GM12878 (cell line): ENCODE results near the gene DHX32. TPM values are rescaled to one million over a fixed set of nuclear protein-coding genes. Genes with fewer than 3 reads are reported as not detected.
"Not testable (repeated sequence)": the region's sequence is repeated elsewhere in the genome, so short reads cannot be mapped to it uniquely, and the experiment has no call there.

Experiments used
- ATAC-seq: fragments of 200-7000 bp; cut with Tn5 transposase; 3 replicates; pipeline ENCODE4 v1.9.1; 2020; ENCODE audit warnings: mild to moderate bottlenecking, moderate library complexity
- BruUV-seq: library from RNA; stranded (reverse); fragments of 400-500 nt; replicated peaks from 2 replicates; lab custom pipeline; 2021; lab: Mats Ljungman, UMichigan
- CTCF ChIA-PET: fragments of 300-600 bp; sonication (Branson Sonifier 250); formaldehyde crosslinking; extraction: SDS; loops from one replicate; lab custom pipeline; 2021; ENCODE audit warnings: inconsistent platforms; lab: Yijun Ruan, JAX
- POLR2A ChIA-PET: fragments of 350-600 bp; formaldehyde crosslinking; extraction: SDS; loops from one replicate; lab custom pipeline; 2021; ENCODE audit warnings: inconsistent platforms; lab: Charles Lee
- RAD21 ChIA-PET: fragments of 300-600 bp; sonication (Branson Sonifier 250); formaldehyde crosslinking; loops from one replicate; lab custom pipeline; 2023; ENCODE audit warnings: antibody characterized with exemption; ENCODE audit not compliant: unreplicated experiment; lab: Charles Lee
- SMC1A ChIA-PET: fragments of 300-600 bp; sonication (Branson Sonifier 250); formaldehyde crosslinking; loops from one replicate; lab custom pipeline; 2023; ENCODE audit not compliant: unreplicated experiment, uncharacterized antibody; lab: Charles Lee
- DNase-seq: peaks from one replicate; pipeline ENCODE4 v3.0.0-alpha.2; 2011; ENCODE audit warnings: low read depth, low spot score
- FAIRE-seq: peaks from 3 replicates; lab custom pipeline; 2011; peaks lifted over from hg19 to GRCh38; lab: Jason Lieb, UNC
- H2AFZ ChIP-seq: 2 replicates; pipeline ENCODE4 v1.6.0; 2011; ENCODE audit warnings: low read depth, low read length, control low read depth; ENCODE audit not compliant: control insufficient read depth
- H3K27ac ChIP-seq: 2 replicates; pipeline ENCODE4 v1.5.1; 2011; ENCODE audit warnings: control low read depth; ENCODE audit not compliant: control insufficient read depth, insufficient read depth
- H3K27me3 ChIP-seq, 2 experiments: replicated peaks in 1 of 2; 2 replicates each; pipeline versions ENCODE4 v1.6.0 to v1.6.1; 2011; ENCODE audit warnings: low read length in 1 of 2; ENCODE audit not compliant: control insufficient read depth in 2 of 2, insufficient read depth in 2 of 2
- H3K36me3 ChIP-seq, 2 experiments: 2 replicates each; pipeline ENCODE4 v1.5.1; 2011; ENCODE audit warnings: low read length in 1 of 2; ENCODE audit not compliant: control insufficient read depth in 2 of 2, insufficient read depth in 2 of 2
- H3K4me1 ChIP-seq: 2 replicates; pipeline ENCODE4 v1.6.1; 2011; ENCODE audit warnings: mild to moderate bottlenecking, low read length, moderate library complexity, mixed read lengths; ENCODE audit not compliant: control insufficient read depth, insufficient read depth
- H3K4me2 ChIP-seq: 2 replicates; pipeline ENCODE4 v1.6.0; 2011; ENCODE audit warnings: control low read depth; ENCODE audit not compliant: control insufficient read depth, insufficient read depth
- H3K4me3 ChIP-seq: fragments of 200-600 bp; sonication (generic); 2 replicates; pipeline ENCODE4 v1.5.1; 2016
- H3K79me2 ChIP-seq: 2 replicates; pipeline ENCODE4 v1.6.0; 2011; ENCODE audit warnings: low read length; ENCODE audit not compliant: control insufficient read depth, insufficient read depth
- H3K9ac ChIP-seq: 2 replicates; pipeline ENCODE4 v1.8.0; 2011; ENCODE audit warnings: low read length, control low read depth, mixed read lengths; ENCODE audit not compliant: control insufficient read depth, insufficient read depth
- H3K9me3 ChIP-seq: replicated peaks from 3 replicates; pipeline ENCODE4 v1.5.1; 2011; ENCODE audit warnings: mild to moderate bottlenecking, low read length; ENCODE audit not compliant: control insufficient read depth, insufficient read depth
- H4K20me1 ChIP-seq: 2 replicates; pipeline ENCODE4 v1.6.0; 2011; ENCODE audit not compliant: control insufficient read depth, insufficient read depth
- IKZF1 ChIP-seq: fragments of 450-650 bp; conservative IDR thresholded peaks from 2 replicates; pipeline ENCODE4 v1.6.1; 2017; ENCODE audit warnings: antibody characterized with exemption, mild to moderate bottlenecking
- IRF3 ChIP-seq: fragments of 450-650 bp; IDR thresholded peaks from 2 replicates; pipeline ENCODE4 v1.6.1; 2014; ENCODE audit warnings: mild to moderate bottlenecking
- NBN ChIP-seq: fragments of 450-650 bp; IDR thresholded peaks from 2 replicates; pipeline ENCODE4 v1.6.1; 2016
- NFIC ChIP-seq: IDR thresholded peaks from 2 replicates; pipeline ENCODE4 v1.6.1; 2012; ENCODE audit warnings: low read depth, mild to moderate bottlenecking, inconsistent platforms, low read length, moderate library complexity
- NR2C2 ChIP-seq: IDR thresholded peaks from 2 replicates; pipeline ENCODE4 v1.6.1; 2011; ENCODE audit warnings: borderline replicate concordance, low read depth; ENCODE audit not compliant: control insufficient read depth, insufficient read length
- SMC3 ChIP-seq: IDR thresholded peaks from 2 replicates; pipeline ENCODE4 v1.6.1; 2011; ENCODE audit warnings: low read length, improper control_type of control experiment, borderline replicate concordance
- TBL1XR1 ChIP-seq: IDR thresholded peaks from 2 replicates; pipeline ENCODE4 v1.6.1; 2012; ENCODE audit warnings: low read depth, low read length, improper control_type of control experiment
- ZBED1 ChIP-seq: IDR thresholded peaks from 2 replicates; pipeline ENCODE4 v1.6.1; 2016; ENCODE audit warnings: borderline replicate concordance
- ZBTB4 ChIP-seq: fragments of 450-650 bp; formaldehyde crosslinking; IDR thresholded peaks from 2 replicates; pipeline ENCODE4 v1.4.0; 2022; ENCODE audit warnings: mild to moderate bottlenecking, moderate library complexity
- ZNF384 ChIP-seq: IDR thresholded peaks from 2 replicates; pipeline ENCODE4 v1.6.1; 2012; ENCODE audit warnings: low read depth, mild to moderate bottlenecking, low read length, improper control_type of control experiment, borderline replicate concordance
- WGBS: methylation state at CpG from one replicate; pipeline ENCODE4 v1.1.6; 2016; ENCODE audit warnings: low lambda C conversion rate; ENCODE audit not compliant: insufficient replicate concordance, insufficient coverage; ENCODE audit errors: missing lambda C conversion rate; 5-methylcytosine and 5-hydroxymethylcytosine counted together
- in situ Hi-C: fragments of 300-500 bp; cut with MboI; formaldehyde crosslinking; loops from 9 replicates; pipeline ENCODE4 v1.14.3; 2018; ENCODE audit warnings: mixed read lengths
- intact Hi-C: fragments of 100-400 bp; cut with micrococcal nuclease; formaldehyde crosslinking; loops from one replicate; pipeline ENCODE4 v1.14.2; 2022; ENCODE audit not compliant: unreplicated experiment
- polyA plus RNA-seq, 11 experiments: library from polyadenylated mRNA; depleted of rRNA in 4 of 11; unstranded in 6 of 11; stranded (reverse) in 5 of 11; fragments of >200 nt; fragmentation: Nextera tagmentation in 4 of 11; fragmentation: Illumina TruSeq in 1 of 11; extraction: Ambion mirVana in 4 of 11; extraction: Trizol in 1 of 11; gene quantifications; 1 replicate in 1 of 11; 2 replicates in 10 of 11; pipeline versions ENCODE4 v1.2.1 to v1.2.3, GENCODE V29; 2011 to 2016; ENCODE audit warnings: inconsistent platforms in 2 of 11, missing spikeins in 2 of 11, low read depth in 1 of 11
- total RNA-seq, 4 experiments: library from RNA; depleted of rRNA in 3 of 4; stranded (reverse); fragments of >200 nt in 3 of 4; fragmentation: Illumina TruSeq in 1 of 4; extraction: Trizol in 1 of 4; gene quantifications; 2 replicates each; pipeline versions ENCODE4 v1.2.1 to v1.2.3, GENCODE V29; 2013 to 2021

Gene DHX32
- total and polyA plus RNA-seq, 10 of the 15 experiments (the other 5 are each of a cell fraction or from before 2014, with no cell fraction given) = 5.4 to 21.0 (median 16.0) TPM

GRCh38 chr10:125889441-125889840 is 8.3 kb upstream of the DHX32 start:
- H3K9ac ChIP-seq, FAIRE-seq, H2AFZ ChIP-seq, H3K79me2 ChIP-seq, H3K4me1 ChIP-seq, DNase-seq, H4K20me1 ChIP-seq, ATAC-seq, POLR2A ChIA-PET, H3K4me2 ChIP-seq, H3K4me3 ChIP-seq, in situ Hi-C loops, intact Hi-C loops, BruUV-seq, SMC1A ChIA-PET, RAD21 ChIA-PET, H3K9me3 ChIP-seq, H3K27me3 ChIP-seq, H3K27ac ChIP-seq, CTCF ChIA-PET, H3K36me3 ChIP-seq: not testable (repeated sequence)
- 68% methylated on average over 4 of the region's 4 CpGs for WGBS

- ChIA-PET POLR2A (no interaction called here), CTCF (no interaction called here), RAD21 (no interaction called here)
- intact Hi-C loops = no loop called here
- H3K4me2 ChIP-seq = no peak overlapping the region
- H4K20me1 ChIP-seq = no peaks in the 10 kb centered on the region
- no peak for FAIRE-seq
- H3K79me2 ChIP-seq = no peaks in the 10 kb centered on the region
- H2AFZ ChIP-seq = no peak overlapping the region
- no peaks in the 10 kb centered on the region; the same call in 2 of the 3 replicates for H3K9me3 ChIP-seq
- in situ Hi-C loops = no loop called here
- no peak for DNase-seq
- no peak for TF ChIP-seq ZNF384
- no peak for TF ChIP-seq IRF3
- no peak for TF ChIP-seq TBL1XR1
- TF ChIP-seq NBN = no peak
- TF ChIP-seq NFIC = no peak
- no peak for TF ChIP-seq ZBED1
- TF ChIP-seq SMC3 = no peak
- no peak for TF ChIP-seq IKZF1
- TF ChIP-seq NR2C2 = no peak
- no peak for TF ChIP-seq ZBTB4 (CRISPR knock-in tag)
- TF ChIP-seq, all 136 proteins: peak for 0
- H3K4me3 ChIP-seq = no peak overlapping the region
- no peaks in the 10 kb centered on the region for H3K36me3 ChIP-seq
- no peak for ATAC-seq
- SMC1A ChIA-PET = no interaction called here
- BruUV-seq = no TSS peak
- H3K27ac ChIP-seq = no peak overlapping the region
- no peaks in the 10 kb centered on the region for H3K4me1 ChIP-seq
- no peaks in the 10 kb centered on the region for H3K27me3 ChIP-seq
- no peak overlapping the region for H3K9ac ChIP-seq
- WGBS = 89% methylated on average over 3 of the region's 3 CpGs
These were observed 5.9 kb upstream of the DHX32 start for GRCh38 chr10:125886914-125887512.
